Liver (tissue), 9 donors: ENCODE measurements around the gene STK36. TPM values are rescaled to one million over a fixed set of nuclear protein-coding genes. Genes with fewer than 3 reads are reported as not detected.

ENCODE experiments used
- DNase-seq: peaks from one replicate; pipeline ENCODE4 v3.0.0-alpha.2; 2017; ENCODE audit warnings: low spot score
- H3K27ac ChIP-seq, 2 donors: one replicate each; pipeline ENCODE4 v1.7.0; 2013; ENCODE audit warnings: inconsistent platforms in 2 of 2, low read length in 2 of 2, control low read depth in 1 of 2, low read depth in 1 of 2, mild to moderate bottlenecking in 1 of 2
- H3K27me3 ChIP-seq, 4 donors: one replicate each; pipeline versions ENCODE4 v1.6.1 to v1.7.0; 2013; ENCODE audit warnings: low read length in 3 of 4, inconsistent platforms in 1 of 4, mild to moderate bottlenecking in 1 of 4, moderate library complexity in 1 of 4; ENCODE audit not compliant: control insufficient read depth in 4 of 4, insufficient read depth in 4 of 4
- H3K36me3 ChIP-seq, 4 donors: one replicate each; pipeline versions ENCODE4 v1.6.1 to v1.7.0; 2013; ENCODE audit warnings: low read length in 3 of 4, mild to moderate bottlenecking in 3 of 4, low read depth in 1 of 4, moderate library complexity in 1 of 4; ENCODE audit not compliant: control insufficient read depth in 4 of 4, insufficient read depth in 3 of 4
- H3K4me1 ChIP-seq, 4 donors: one replicate each; pipeline versions ENCODE4 v1.6.1 to v1.7.0; 2013; ENCODE audit warnings: low read length in 3 of 4, mild to moderate bottlenecking in 3 of 4, moderate library complexity in 1 of 4; ENCODE audit not compliant: control insufficient read depth in 4 of 4, insufficient read depth in 4 of 4
- H3K4me3 ChIP-seq, 3 donors: one replicate each; pipeline versions ENCODE4 v1.6.1 to v1.7.0; 2013; ENCODE audit warnings: low read length in 3 of 3, control low read depth in 1 of 3, low read depth in 1 of 3, mild to moderate bottlenecking in 1 of 3
- H3K9ac ChIP-seq, 2 donors: one replicate each; pipeline ENCODE4 v1.7.0; 2013; ENCODE audit warnings: low read length in 2 of 2, mild to moderate bottlenecking in 2 of 2, moderate library complexity in 2 of 2, control low read depth in 1 of 2, low read depth in 1 of 2
- H3K9me3 ChIP-seq, 4 donors: one replicate each; pipeline versions ENCODE4 v1.6.1 to v1.7.0; 2013; ENCODE audit warnings: low read length in 3 of 4; ENCODE audit not compliant: control insufficient read depth in 4 of 4
- EGR1 ChIP-seq, 2 donors: IDR thresholded peaks; 2 replicates each; pipeline ENCODE4 v1.6.1; 2016 to 2018; ENCODE audit warnings: antibody characterized with exemption in 2 of 2, low read depth in 2 of 2
- FOXA1 ChIP-seq: IDR thresholded peaks from 2 replicates; pipeline ENCODE4 v1.6.1; 2016; ENCODE audit warnings: antibody characterized with exemption
- FOXA2 ChIP-seq: IDR thresholded peaks from 2 replicates; pipeline ENCODE4 v1.6.1; 2016; ENCODE audit warnings: antibody characterized with exemption
- GABPA ChIP-seq, 2 donors: IDR thresholded peaks in 1 of 2; conservative IDR thresholded peaks in 1 of 2; 2 replicates each; pipeline ENCODE4 v1.6.1; 2016; ENCODE audit warnings: antibody characterized with exemption in 2 of 2, mild to moderate bottlenecking in 1 of 2, moderate library complexity in 1 of 2
- HNF4A ChIP-seq, 2 donors: conservative IDR thresholded peaks; 2 replicates each; pipeline ENCODE4 v1.6.1; 2016; ENCODE audit warnings: antibody characterized with exemption in 2 of 2, mild to moderate bottlenecking in 2 of 2
- HNF4G ChIP-seq: IDR thresholded peaks from 2 replicates; pipeline ENCODE4 v1.6.1; 2016; ENCODE audit warnings: antibody characterized with exemption
- JUND ChIP-seq, 2 donors: IDR thresholded peaks; 2 replicates each; pipeline ENCODE4 v1.6.1; 2016; ENCODE audit warnings: antibody characterized with exemption in 2 of 2
- NR2F2 ChIP-seq: IDR thresholded peaks from 2 replicates; pipeline ENCODE4 v1.6.1; 2016; ENCODE audit warnings: antibody characterized with exemption
- RAD21 ChIP-seq, 2 donors: IDR thresholded peaks; 2 replicates each; pipeline ENCODE4 v1.6.1; 2016; ENCODE audit warnings: antibody characterized with exemption in 2 of 2, mild to moderate bottlenecking in 2 of 2
- RXRA ChIP-seq, 2 donors: IDR thresholded peaks; 2 replicates each; pipeline ENCODE4 v1.6.1; 2017 to 2018; ENCODE audit warnings: antibody characterized with exemption in 2 of 2, mild to moderate bottlenecking in 1 of 2
- SP1 ChIP-seq: IDR thresholded peaks from 2 replicates; pipeline ENCODE4 v1.6.1; 2018; ENCODE audit warnings: antibody characterized with exemption, mild to moderate bottlenecking
- TAF1 ChIP-seq: conservative IDR thresholded peaks from 2 replicates; pipeline ENCODE4 v1.6.1; 2016; ENCODE audit warnings: antibody characterized with exemption, mild to moderate bottlenecking
- YY1 ChIP-seq: IDR thresholded peaks from 2 replicates; pipeline ENCODE4 v1.6.1; 2016; ENCODE audit warnings: antibody characterized with exemption, mild to moderate bottlenecking
- WGBS: extraction: QIAGEN DNeasy Blood & Tissue Kit; methylation state at CpG from one replicate; pipeline ENCODE4 v1.1.7; 2013; 5-methylcytosine and 5-hydroxymethylcytosine counted together
- polyA plus RNA-seq, 2 donors: library from polyadenylated mRNA; stranded (reverse) in 1 of 2; unstranded in 1 of 2; fragments of 200-250 nt in 1 of 2; fragments of >200 nt in 1 of 2; fragmentation: Nextera tagmentation in 1 of 2; extraction: Ambion mirVana in 1 of 2; gene quantifications; one replicate each; pipeline versions ENCODE4 v1.2.1 to v1.2.3, GENCODE V29; 2013 to 2015
- total RNA-seq, 2 donors: library from RNA; depleted of rRNA; stranded (reverse); fragments of >200 nt; gene quantifications; one replicate each; pipeline ENCODE4 v1.2.3, GENCODE V29; 2014
- TF ChIP-seq, protein P1 (sequence below): IDR thresholded peaks from 2 replicates; pipeline ENCODE4 v1.6.1; 2016; ENCODE audit warnings: antibody characterized with exemption
- TF ChIP-seq, protein P2 (sequence below): IDR thresholded peaks from 2 replicates; pipeline ENCODE4 v1.6.1; 2016; ENCODE audit warnings: antibody characterized with exemption
- TF ChIP-seq, protein P3 (sequence below): fragments of 150-350 bp; IDR thresholded peaks from 2 replicates; pipeline ENCODE4 v1.5.1; 2017; ENCODE audit warnings: improper control_type of control experiment, low read depth, low read length; ENCODE audit not compliant: missing input control
- TF ChIP-seq, protein P4 (sequence below): IDR thresholded peaks from 2 replicates; pipeline ENCODE4 v1.6.1; 2016; ENCODE audit warnings: antibody characterized with exemption
- TF ChIP-seq, protein P5 (sequence below): IDR thresholded peaks from 2 replicates; pipeline ENCODE4 v1.6.1; 2016; ENCODE audit warnings: antibody characterized with exemption, mild to moderate bottlenecking
- donor health status: healthy.
- donor health status: healthy.
- donor health status: healthy.
- donor health status: healthy.
- donor health status: healthy.

Gene STK36
- total and polyA plus RNA-seq, 4 donors, result 5.1 to 17.2 (median 7.0) TPM

DNA sequence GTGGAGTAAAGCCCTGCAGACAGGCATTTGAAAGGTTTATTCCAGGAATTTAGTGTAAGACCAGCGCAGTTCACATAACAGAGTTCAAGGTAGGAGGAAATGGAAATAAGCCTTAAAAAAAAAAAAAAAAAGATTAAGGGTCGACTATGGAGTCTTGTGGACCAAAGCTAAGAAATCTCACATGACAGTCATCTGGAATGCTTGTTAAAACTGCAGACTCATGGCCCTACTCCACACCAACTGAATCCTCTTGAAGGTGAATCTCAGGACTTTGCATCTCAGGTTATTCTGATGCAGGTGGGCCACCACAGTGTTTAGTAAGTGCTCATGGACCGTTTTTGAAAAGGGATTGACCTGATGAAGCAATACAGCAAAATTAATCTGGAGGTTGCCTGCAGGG lies 47.6 kb downstream of the STK36 start:
- Histone ChIP-seq H3K4me3 (no peak overlapping the region), H3K27me3 (no peaks in the 10 kb centered on the region), H3K9ac (no peak overlapping the region), H3K4me1 (peaks cover 3 to 14% (median 9%) of the 10 kb centered on the region in 4 donors), H3K36me3 (peaks cover 0 to 3% (median 0%) of the 10 kb centered on the region in 4 donors), H3K27ac (no peak overlapping the region), H3K9me3 (no peaks in the 10 kb centered on the region)
- no peak for DNase-seq
- no peak for TF ChIP-seq HNF4G
- TF ChIP-seq GABPA (IDR thresholded peaks at IDR 0.05 in 1 of 2, conservative IDR thresholded peaks at IDR 0.05 in 1 of 2), result no peak
- no peak for TF ChIP-seq HNF4A (conservative IDR thresholded peaks at IDR 0.05)
- TF ChIP-seq JUND (IDR thresholded peaks at IDR 0.05), result no peak
- TF ChIP-seq, protein P1, sequence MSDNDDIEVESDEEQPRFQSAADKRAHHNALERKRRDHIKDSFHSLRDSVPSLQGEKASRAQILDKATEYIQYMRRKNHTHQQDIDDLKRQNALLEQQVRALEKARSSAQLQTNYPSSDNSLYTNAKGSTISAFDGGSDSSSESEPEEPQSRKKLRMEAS, result no peak
- no peak for TF ChIP-seq FOXA2
- TF ChIP-seq SP1, result no peak
- TF ChIP-seq RAD21 (IDR thresholded peaks at IDR 0.05), result no peak
- no peak for TF ChIP-seq RXRA (IDR thresholded peaks at IDR 0.05)
- TF ChIP-seq TAF1, result no peak
- TF ChIP-seq, protein P2, sequence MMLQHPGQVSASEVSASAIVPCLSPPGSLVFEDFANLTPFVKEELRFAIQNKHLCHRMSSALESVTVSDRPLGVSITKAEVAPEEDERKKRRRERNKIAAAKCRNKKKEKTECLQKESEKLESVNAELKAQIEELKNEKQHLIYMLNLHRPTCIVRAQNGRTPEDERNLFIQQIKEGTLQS, result no peak
- TF ChIP-seq YY1, result no peak
- TF ChIP-seq, protein P3, sequence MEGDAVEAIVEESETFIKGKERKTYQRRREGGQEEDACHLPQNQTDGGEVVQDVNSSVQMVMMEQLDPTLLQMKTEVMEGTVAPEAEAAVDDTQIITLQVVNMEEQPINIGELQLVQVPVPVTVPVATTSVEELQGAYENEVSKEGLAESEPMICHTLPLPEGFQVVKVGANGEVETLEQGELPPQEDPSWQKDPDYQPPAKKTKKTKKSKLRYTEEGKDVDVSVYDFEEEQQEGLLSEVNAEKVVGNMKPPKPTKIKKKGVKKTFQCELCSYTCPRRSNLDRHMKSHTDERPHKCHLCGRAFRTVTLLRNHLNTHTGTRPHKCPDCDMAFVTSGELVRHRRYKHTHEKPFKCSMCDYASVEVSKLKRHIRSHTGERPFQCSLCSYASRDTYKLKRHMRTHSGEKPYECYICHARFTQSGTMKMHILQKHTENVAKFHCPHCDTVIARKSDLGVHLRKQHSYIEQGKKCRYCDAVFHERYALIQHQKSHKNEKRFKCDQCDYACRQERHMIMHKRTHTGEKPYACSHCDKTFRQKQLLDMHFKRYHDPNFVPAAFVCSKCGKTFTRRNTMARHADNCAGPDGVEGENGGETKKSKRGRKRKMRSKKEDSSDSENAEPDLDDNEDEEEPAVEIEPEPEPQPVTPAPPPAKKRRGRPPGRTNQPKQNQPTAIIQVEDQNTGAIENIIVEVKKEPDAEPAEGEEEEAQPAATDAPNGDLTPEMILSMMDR, result no peak
- TF ChIP-seq EGR1 (IDR thresholded peaks at IDR 0.05; ENCODE audit: low read depth in 2 of 2), result no peak
- no peak for TF ChIP-seq FOXA1
- 73% methylated on average over 3 of the region's 3 CpGs for WGBS

DNA sequence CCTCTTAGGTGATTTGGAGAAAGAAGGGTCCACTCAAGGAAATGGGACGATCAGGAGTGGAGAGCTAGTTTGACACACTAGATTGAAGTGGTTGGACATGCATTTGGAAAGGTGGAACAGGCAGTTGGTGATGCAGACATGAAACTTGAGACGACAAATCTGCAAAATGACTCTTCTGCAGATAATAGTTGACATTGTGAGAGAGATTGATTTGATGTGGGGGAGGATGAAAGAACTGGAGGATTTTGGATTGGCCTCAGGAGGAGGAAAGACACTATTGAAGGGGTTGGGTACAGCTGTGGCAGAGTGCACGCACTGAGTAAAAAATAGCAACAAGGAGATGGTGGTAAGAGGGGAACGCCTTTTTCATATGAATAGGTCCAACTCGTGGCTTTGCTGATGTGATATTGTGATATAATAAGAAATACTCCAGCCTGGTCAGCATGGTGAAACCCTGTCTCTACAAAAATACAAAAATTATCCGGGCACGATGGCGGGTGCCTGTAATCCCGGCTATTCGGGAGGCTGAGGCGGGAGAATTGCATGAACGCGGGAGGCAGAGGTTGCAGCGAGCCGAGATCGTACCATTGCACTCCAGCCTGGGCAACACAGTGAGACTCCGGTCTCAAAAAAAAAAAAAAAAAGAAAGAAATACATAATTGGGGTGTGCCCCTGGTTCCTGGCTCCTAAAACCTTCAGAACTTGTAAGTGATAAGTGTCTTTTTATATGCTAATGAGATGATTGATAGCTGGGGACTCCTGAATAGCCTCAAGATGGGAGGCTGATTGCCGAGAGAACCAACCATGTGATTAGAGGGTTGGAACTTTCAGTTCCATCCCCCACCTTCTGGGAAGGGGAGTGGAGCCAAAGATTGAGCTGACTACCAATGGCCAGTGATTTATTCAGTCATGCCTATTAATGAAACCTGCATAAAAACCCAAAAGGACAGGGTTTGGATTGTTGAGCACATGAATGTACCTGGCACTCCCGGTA lies 48.5 kb downstream of the STK36 start:
- Histone ChIP-seq H3K4me3 (no peak overlapping the region), H3K9ac (no peak overlapping the region), H3K27ac (no peak overlapping the region), H3K9me3 (no peaks in the 10 kb centered on the region), H3K4me1 (peaks cover 3 to 14% (median 9%) of the 10 kb centered on the region in 4 donors), H3K36me3 (peaks cover 0 to 3% (median 0%) of the 10 kb centered on the region in 4 donors), H3K27me3 (no peaks in the 10 kb centered on the region)
- TF ChIP-seq, protein P3, result no peak
- no peak for TF ChIP-seq HNF4G
- no peak for TF ChIP-seq SP1
- TF ChIP-seq, protein P4, sequence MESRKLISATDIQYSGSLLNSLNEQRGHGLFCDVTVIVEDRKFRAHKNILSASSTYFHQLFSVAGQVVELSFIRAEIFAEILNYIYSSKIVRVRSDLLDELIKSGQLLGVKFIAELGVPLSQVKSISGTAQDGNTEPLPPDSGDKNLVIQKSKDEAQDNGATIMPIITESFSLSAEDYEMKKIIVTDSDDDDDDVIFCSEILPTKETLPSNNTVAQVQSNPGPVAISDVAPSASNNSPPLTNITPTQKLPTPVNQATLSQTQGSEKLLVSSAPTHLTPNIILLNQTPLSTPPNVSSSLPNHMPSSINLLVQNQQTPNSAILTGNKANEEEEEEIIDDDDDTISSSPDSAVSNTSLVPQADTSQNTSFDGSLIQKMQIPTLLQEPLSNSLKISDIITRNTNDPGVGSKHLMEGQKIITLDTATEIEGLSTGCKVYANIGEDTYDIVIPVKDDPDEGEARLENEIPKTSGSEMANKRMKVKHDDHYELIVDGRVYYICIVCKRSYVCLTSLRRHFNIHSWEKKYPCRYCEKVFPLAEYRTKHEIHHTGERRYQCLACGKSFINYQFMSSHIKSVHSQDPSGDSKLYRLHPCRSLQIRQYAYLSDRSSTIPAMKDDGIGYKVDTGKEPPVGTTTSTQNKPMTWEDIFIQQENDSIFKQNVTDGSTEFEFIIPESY, result no peak
- TF ChIP-seq EGR1 (IDR thresholded peaks at IDR 0.05; ENCODE audit: low read depth in 2 of 2), result no peak
- TF ChIP-seq, protein P2, result no peak
- no peak for TF ChIP-seq RXRA (IDR thresholded peaks at IDR 0.05)
- TF ChIP-seq, protein P1, result no peak
- TF ChIP-seq, protein P5, sequence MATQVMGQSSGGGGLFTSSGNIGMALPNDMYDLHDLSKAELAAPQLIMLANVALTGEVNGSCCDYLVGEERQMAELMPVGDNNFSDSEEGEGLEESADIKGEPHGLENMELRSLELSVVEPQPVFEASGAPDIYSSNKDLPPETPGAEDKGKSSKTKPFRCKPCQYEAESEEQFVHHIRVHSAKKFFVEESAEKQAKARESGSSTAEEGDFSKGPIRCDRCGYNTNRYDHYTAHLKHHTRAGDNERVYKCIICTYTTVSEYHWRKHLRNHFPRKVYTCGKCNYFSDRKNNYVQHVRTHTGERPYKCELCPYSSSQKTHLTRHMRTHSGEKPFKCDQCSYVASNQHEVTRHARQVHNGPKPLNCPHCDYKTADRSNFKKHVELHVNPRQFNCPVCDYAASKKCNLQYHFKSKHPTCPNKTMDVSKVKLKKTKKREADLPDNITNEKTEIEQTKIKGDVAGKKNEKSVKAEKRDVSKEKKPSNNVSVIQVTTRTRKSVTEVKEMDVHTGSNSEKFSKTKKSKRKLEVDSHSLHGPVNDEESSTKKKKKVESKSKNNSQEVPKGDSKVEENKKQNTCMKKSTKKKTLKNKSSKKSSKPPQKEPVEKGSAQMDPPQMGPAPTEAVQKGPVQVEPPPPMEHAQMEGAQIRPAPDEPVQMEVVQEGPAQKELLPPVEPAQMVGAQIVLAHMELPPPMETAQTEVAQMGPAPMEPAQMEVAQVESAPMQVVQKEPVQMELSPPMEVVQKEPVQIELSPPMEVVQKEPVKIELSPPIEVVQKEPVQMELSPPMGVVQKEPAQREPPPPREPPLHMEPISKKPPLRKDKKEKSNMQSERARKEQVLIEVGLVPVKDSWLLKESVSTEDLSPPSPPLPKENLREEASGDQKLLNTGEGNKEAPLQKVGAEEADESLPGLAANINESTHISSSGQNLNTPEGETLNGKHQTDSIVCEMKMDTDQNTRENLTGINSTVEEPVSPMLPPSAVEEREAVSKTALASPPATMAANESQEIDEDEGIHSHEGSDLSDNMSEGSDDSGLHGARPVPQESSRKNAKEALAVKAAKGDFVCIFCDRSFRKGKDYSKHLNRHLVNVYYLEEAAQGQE, result no peak
- no peak for TF ChIP-seq RAD21 (IDR thresholded peaks at IDR 0.05)
- TF ChIP-seq NR2F2, result no peak
- TF ChIP-seq HNF4A (conservative IDR thresholded peaks at IDR 0.05), result no peak
- TF ChIP-seq TAF1, result no peak
- TF ChIP-seq FOXA1, result no peak
- no peak for TF ChIP-seq YY1
- TF ChIP-seq GABPA (IDR thresholded peaks at IDR 0.05 in 1 of 2, conservative IDR thresholded peaks at IDR 0.05 in 1 of 2), result no peak
- no peak for TF ChIP-seq FOXA2
- no peak for TF ChIP-seq JUND (IDR thresholded peaks at IDR 0.05)
- 96% methylated on average over 19 of the region's 19 CpGs for WGBS
- no peak for DNase-seq
